K562 (cell line): ENCODE measurements around the gene ADAMTS14. TPM values are rescaled to one million over a fixed set of nuclear protein-coding genes. Genes with fewer than 3 reads are reported as not detected.

ENCODE experiments used
- ATAC-seq: fragments of 200-7000 bp; cut with Tn5 transposase; 3 replicates; pipeline ENCODE4 v1.9.1; 2020; ENCODE audit warnings: moderate library complexity
- BruUV-seq: library from RNA; stranded (reverse); fragments of 400-500 nt; replicated peaks from 2 replicates; lab custom pipeline; 2021; lab: Mats Ljungman, UMichigan
- CTCF ChIA-PET: fragments of 300-600 bp; formaldehyde crosslinking; extraction: SDS; loops from one replicate; lab custom pipeline; 2021; ENCODE audit warnings: low intra/inter-chr PET ratio; lab: Yijun Ruan, JAX
- POLR2A ChIA-PET: fragments of 300-600, 350-650 bp; sonication (Branson Sonifier 250); formaldehyde crosslinking; extraction: SDS; loops from one replicate; lab custom pipeline; 2021; ENCODE audit warnings: antibody characterized with exemption, inconsistent platforms; lab: Yijun Ruan, JAX
- DNase-seq, 4 experiments: peaks; one replicate each; pipeline versions ENCODE4 v3.0.0 to v3.0.0-alpha.2; 2011 to 2018; ENCODE audit warnings: low spot score in 3 of 4, mixed read lengths in 3 of 4; ENCODE audit errors: extremely low read depth in 1 of 4
- FAIRE-seq: peaks from 2 replicates; lab custom pipeline; 2011; peaks lifted over from hg19 to GRCh38; lab: Jason Lieb, UNC
- H2AFZ ChIP-seq: 2 replicates; pipeline ENCODE4 v1.6.0; 2011; ENCODE audit warnings: low read depth, low read length, control low read depth, inconsistent platforms
- H3K27ac ChIP-seq: fragments of 200-600 bp; 3 replicates; pipeline ENCODE4 v1.8.0; 2011; ENCODE audit warnings: low read depth, mild to moderate bottlenecking, control low read depth, inconsistent platforms, low read length, moderate library complexity, mixed read lengths; ENCODE audit errors: extremely low read depth
- H3K27me3 ChIP-seq, 2 experiments: fragments of 300-600 bp in 1 of 2; 2 replicates in 1 of 2; 3 replicates in 1 of 2; pipeline versions ENCODE4 v1.6.0 to v1.8.0; 2011; ENCODE audit warnings: inconsistent platforms in 2 of 2, low read length in 2 of 2, mild to moderate bottlenecking in 1 of 2, mixed read lengths in 1 of 2, moderate library complexity in 1 of 2; ENCODE audit not compliant: control insufficient read depth in 2 of 2, insufficient read depth in 2 of 2
- H3K36me3 ChIP-seq: fragments of 300-600 bp; 3 replicates; pipeline ENCODE4 v1.8.0; 2011; ENCODE audit warnings: mild to moderate bottlenecking, low read length, inconsistent platforms; ENCODE audit not compliant: control insufficient read depth, insufficient read depth
- H3K4me1 ChIP-seq, 2 experiments: fragments of 200-600 bp in 1 of 2; replicated peaks in 1 of 2; 2 replicates in 1 of 2; 3 replicates in 1 of 2; pipeline versions ENCODE4 v1.5.1 to v1.8.0; 2011; ENCODE audit warnings: inconsistent platforms in 2 of 2, low read length in 2 of 2, mild to moderate bottlenecking in 1 of 2, mixed read lengths in 1 of 2, moderate library complexity in 1 of 2; ENCODE audit not compliant: control insufficient read depth in 2 of 2, insufficient read depth in 2 of 2
- H3K4me2 ChIP-seq: 2 replicates; pipeline ENCODE4 v1.6.1; 2011; ENCODE audit warnings: low read length, control low read depth, inconsistent platforms, mixed read lengths; ENCODE audit not compliant: insufficient read depth
- H3K4me3 ChIP-seq: fragments of 200-600 bp; sonication (generic), shearing (Covaris generic); 2 replicates; pipeline ENCODE4 v1.5.1; 2016; ENCODE audit warnings: control low read depth, inconsistent platforms
- H3K79me2 ChIP-seq: fragments of 200-600 bp; 3 replicates; pipeline ENCODE4 v1.8.0; 2011; ENCODE audit warnings: low read length, inconsistent platforms; ENCODE audit not compliant: control insufficient read depth, insufficient read depth
- H3K9ac ChIP-seq, 2 experiments: 2 replicates each; pipeline versions ENCODE4 v1.6.0 to v1.6.1; 2011; ENCODE audit warnings: low read depth in 2 of 2, low read length in 2 of 2, control low read depth in 1 of 2, inconsistent platforms in 1 of 2, mild to moderate bottlenecking in 1 of 2, mixed read lengths in 1 of 2; ENCODE audit not compliant: insufficient read depth in 1 of 2
- H3K9me1 ChIP-seq: one replicate; pipeline ENCODE4 v1.6.0; 2011; ENCODE audit warnings: inconsistent platforms, mild to moderate bottlenecking, low read length, moderate library complexity; ENCODE audit not compliant: control insufficient read depth, insufficient read depth
- H3K9me3 ChIP-seq: replicated peaks from 2 replicates; pipeline ENCODE4 v1.5.1; 2011; ENCODE audit warnings: low read depth, low read length, inconsistent platforms; ENCODE audit not compliant: control insufficient read depth, insufficient read depth
- H4K20me1 ChIP-seq: replicated peaks from 2 replicates; pipeline ENCODE4 v1.6.1; 2011; ENCODE audit warnings: low read length, inconsistent platforms, mixed read lengths; ENCODE audit not compliant: control insufficient read depth, insufficient read depth
- ARHGAP35 ChIP-seq: fragments of 450-650 bp; IDR thresholded peaks from 2 replicates; pipeline ENCODE4 v1.6.1; 2018; ENCODE audit not compliant: partially characterized antibody
- BRD4 ChIP-seq: fragments of 200-600 bp; sonication (generic); IDR thresholded peaks from 2 replicates; pipeline ENCODE4 v1.6.1; 2017; ENCODE audit warnings: inconsistent platforms
- CXXC5 ChIP-seq: fragments of 250-450 bp; sonication (Bioruptor Pico); IDR thresholded peaks from 2 replicates; pipeline ENCODE4 v1.8.0; 2022; ENCODE audit warnings: inconsistent platforms, mild to moderate bottlenecking, moderate library complexity
- JUND ChIP-seq, 2 experiments: IDR thresholded peaks; 2 replicates in 1 of 2; 3 replicates in 1 of 2; pipeline ENCODE4 v1.6.1; 2011; ENCODE audit warnings: borderline replicate concordance in 2 of 2, low read depth in 2 of 2, low read length in 2 of 2, improper control_type of control experiment in 1 of 2, missing biosample characterization in 1 of 2, missing genetic modification characterization in 1 of 2, missing genetic modification reagents in 1 of 2
- L3MBTL2 ChIP-seq: fragments of 450-650 bp; IDR thresholded peaks from 2 replicates; pipeline ENCODE4 v1.6.1; 2016; ENCODE audit warnings: mild to moderate bottlenecking, moderate library complexity
- RCOR1 ChIP-seq, 2 experiments: IDR thresholded peaks; 2 replicates each; pipeline ENCODE4 v1.6.1; 2012; ENCODE audit warnings: low read depth in 2 of 2, low read length in 2 of 2, borderline replicate concordance in 1 of 2, improper control_type of control experiment in 1 of 2
- SMAD4 ChIP-seq: fragments of 250-450 bp; sonication (Bioruptor Pico); conservative IDR thresholded peaks from 2 replicates; pipeline ENCODE4 v1.8.0; 2021; ENCODE audit warnings: inconsistent platforms, mild to moderate bottlenecking, moderate library complexity
- SPI1 ChIP-seq: IDR thresholded peaks from 2 replicates; pipeline ENCODE4 v1.6.1; 2011; ENCODE audit warnings: low read depth, low read length, control low read depth, borderline replicate concordance
- WGBS: fragments of 100-300 bp; shearing (Covaris generic); methylation state at CpG from one replicate; pipeline ENCODE4 v1.1.6; 2016; ENCODE audit warnings: low coverage, mixed read lengths; ENCODE audit not compliant: insufficient coverage; ENCODE audit errors: missing lambda C conversion rate; 5-methylcytosine and 5-hydroxymethylcytosine counted together
- in situ Hi-C: fragments of 300-500 bp; cut with MboI; formaldehyde crosslinking; loops from 4 replicates; pipeline ENCODE4 v1.15.0; 2018; ENCODE audit warnings: inconsistent platforms, mixed read lengths
- intact Hi-C: fragments of 100-400 bp; cut with micrococcal nuclease; formaldehyde crosslinking; loops from 2 replicates; pipeline ENCODE4 v1.14.2; 2022
- polyA plus RNA-seq, 8 experiments: library from polyadenylated mRNA; depleted of rRNA in 4 of 8; stranded (reverse) in 5 of 8; unstranded in 3 of 8; fragments of >200 nt; fragmentation: Nextera tagmentation in 2 of 8; fragmentation: Illumina TruSeq in 1 of 8; extraction: Ambion mirVana in 2 of 8; extraction: Trizol in 1 of 8; gene quantifications; 2 replicates each; pipeline versions ENCODE4 v1.2.1 to v1.2.3, GENCODE V29; 2011 to 2014; ENCODE audit warnings: inconsistent platforms in 1 of 8, missing spikeins in 1 of 8
- total RNA-seq, 7 experiments: library from RNA; depleted of rRNA in 6 of 7; stranded (reverse); fragments of >200 nt in 6 of 7; fragmentation: Illumina TruSeq in 2 of 7; extraction: Trizol in 2 of 7; gene quantifications; 2 replicates each; pipeline versions ENCODE4 v1.2.1 to v1.2.3, GENCODE V29; 2011 to 2021; ENCODE audit warnings: low replicate concordance in 1 of 7
- TF ChIP-seq, protein P1 (sequence below): fragments of 250-450 bp; sonication (Bioruptor Pico); IDR thresholded peaks from 2 replicates; pipeline ENCODE4 v1.4.0; 2020; ENCODE audit warnings: mild to moderate bottlenecking, moderate library complexity
- TF ChIP-seq, protein P2 (sequence below): fragments of 250-450 bp; sonication (Bioruptor Pico); IDR thresholded peaks from 2 replicates; pipeline ENCODE4 v1.5.0; 2020; ENCODE audit warnings: mild to moderate bottlenecking, borderline replicate concordance
- TF ChIP-seq, protein P3 (sequence below): fragments of 250-450 bp; sonication (Bioruptor Pico); IDR thresholded peaks from 2 replicates; pipeline ENCODE4 v1.8.0; 2022; ENCODE audit warnings: moderate library complexity, mild to moderate bottlenecking, inconsistent platforms

Gene ADAMTS14
- total and polyA plus RNA-seq, 9 of the 15 experiments (the other 6 are each of a cell fraction or from before 2014, with no cell fraction given): 0.04 to 37.4 (median 15.9) TPM

- TF ChIP-seq, protein P1, sequence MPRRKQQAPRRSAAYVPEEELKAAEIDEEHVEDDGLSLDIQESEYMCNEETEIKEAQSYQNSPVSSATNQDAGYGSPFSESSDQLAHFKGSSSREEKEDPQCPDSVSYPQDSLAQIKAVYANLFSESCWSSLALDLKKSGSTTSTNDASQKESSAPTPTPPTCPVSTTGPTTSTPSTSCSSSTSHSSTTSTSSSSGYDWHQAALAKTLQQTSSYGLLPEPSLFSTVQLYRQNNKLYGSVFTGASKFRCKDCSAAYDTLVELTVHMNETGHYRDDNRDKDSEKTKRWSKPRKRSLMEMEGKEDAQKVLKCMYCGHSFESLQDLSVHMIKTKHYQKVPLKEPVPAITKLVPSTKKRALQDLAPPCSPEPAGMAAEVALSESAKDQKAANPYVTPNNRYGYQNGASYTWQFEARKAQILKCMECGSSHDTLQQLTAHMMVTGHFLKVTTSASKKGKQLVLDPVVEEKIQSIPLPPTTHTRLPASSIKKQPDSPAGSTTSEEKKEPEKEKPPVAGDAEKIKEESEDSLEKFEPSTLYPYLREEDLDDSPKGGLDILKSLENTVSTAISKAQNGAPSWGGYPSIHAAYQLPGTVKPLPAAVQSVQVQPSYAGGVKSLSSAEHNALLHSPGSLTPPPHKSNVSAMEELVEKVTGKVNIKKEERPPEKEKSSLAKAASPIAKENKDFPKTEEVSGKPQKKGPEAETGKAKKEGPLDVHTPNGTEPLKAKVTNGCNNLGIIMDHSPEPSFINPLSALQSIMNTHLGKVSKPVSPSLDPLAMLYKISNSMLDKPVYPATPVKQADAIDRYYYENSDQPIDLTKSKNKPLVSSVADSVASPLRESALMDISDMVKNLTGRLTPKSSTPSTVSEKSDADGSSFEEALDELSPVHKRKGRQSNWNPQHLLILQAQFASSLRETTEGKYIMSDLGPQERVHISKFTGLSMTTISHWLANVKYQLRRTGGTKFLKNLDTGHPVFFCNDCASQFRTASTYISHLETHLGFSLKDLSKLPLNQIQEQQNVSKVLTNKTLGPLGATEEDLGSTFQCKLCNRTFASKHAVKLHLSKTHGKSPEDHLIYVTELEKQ (CRISPR knock-in tag): no peak
- TF ChIP-seq, all 486 proteins: peak for 7
Measured at GRCh38 chr10:70743879-70744278, 71.6 kb downstream of the ADAMTS14 start (continued).

DNA sequence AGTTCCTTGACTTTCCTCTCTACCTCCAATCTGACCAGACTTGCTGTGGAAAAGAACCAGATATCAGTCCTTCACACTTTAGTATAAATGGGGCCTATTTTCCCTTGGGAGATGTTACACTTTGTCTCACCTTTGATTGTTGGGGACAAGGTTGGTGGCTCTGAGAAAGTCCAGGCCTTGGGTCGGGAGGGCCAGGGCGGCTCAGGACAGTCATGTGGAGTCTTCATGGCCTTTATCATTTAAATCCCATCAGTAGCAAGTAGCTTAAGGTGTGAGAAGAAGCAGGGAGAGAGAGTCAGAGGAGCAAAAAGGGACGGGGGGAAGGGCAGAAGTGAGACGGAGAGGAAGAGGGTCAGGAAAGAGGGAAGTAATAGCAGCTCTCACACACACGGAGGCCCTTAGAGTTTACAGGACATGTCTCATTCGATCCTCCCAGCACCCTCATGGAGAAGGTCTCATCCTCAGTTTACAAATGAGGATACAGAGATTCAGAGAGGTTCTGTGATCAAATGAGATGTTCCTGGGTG lies 72.4 kb downstream of the ADAMTS14 start:
- Histone ChIP-seq H3K27ac (peak overlapping the region; percentile 54), H3K79me2 (peaks cover 41% of the 10 kb centered on the region), H2AFZ (peak overlapping the region; percentile 35; the same call in 1 of the 2 replicates), H3K27me3 (no peaks in the 10 kb centered on the region), H3K36me3 (peaks cover 82% of the 10 kb centered on the region), H3K9ac (peak overlapping the region; percentile 60 to 79), H3K9me3 (no peaks in the 10 kb centered on the region), H4K20me1 (no peaks in the 10 kb centered on the region), H3K4me3 (0 out of 2 replicates have a peak overlapping the region, but pooled peaks have one; percentile 5), H3K4me2 (peak overlapping the region; percentile 24; the same call in 1 of the 2 replicates), H3K4me1 (peaks cover 46 to 57% of the 10 kb centered on the region in 2 experiments), H3K9me1 (no peaks in the 10 kb centered on the region)
- peak in 1 of 4 experiments; percentile 42 for DNase-seq
- no TSS peak for BruUV-seq
- POLR2A ChIA-PET: interaction anchor here (0.6 to 1.1 kb wide), 2 partner anchors 8 to 11 kb away, joined by 3 read pairs; no protein-coding TSS in a partner anchor
- CTCF ChIA-PET: no interaction called here
- no peak; the same call in 2 of the 3 replicates for ATAC-seq
- WGBS: 19% methylated on average over 6 of the region's 6 CpGs
- intact Hi-C loops (no loop called here), in situ Hi-C loops (loop anchor here (5.0 kb wide), 1 partner anchor 122 kb away; no protein-coding TSS in a partner anchor)
- peak; percentile 26 for FAIRE-seq
- TF ChIP-seq, protein P2, sequence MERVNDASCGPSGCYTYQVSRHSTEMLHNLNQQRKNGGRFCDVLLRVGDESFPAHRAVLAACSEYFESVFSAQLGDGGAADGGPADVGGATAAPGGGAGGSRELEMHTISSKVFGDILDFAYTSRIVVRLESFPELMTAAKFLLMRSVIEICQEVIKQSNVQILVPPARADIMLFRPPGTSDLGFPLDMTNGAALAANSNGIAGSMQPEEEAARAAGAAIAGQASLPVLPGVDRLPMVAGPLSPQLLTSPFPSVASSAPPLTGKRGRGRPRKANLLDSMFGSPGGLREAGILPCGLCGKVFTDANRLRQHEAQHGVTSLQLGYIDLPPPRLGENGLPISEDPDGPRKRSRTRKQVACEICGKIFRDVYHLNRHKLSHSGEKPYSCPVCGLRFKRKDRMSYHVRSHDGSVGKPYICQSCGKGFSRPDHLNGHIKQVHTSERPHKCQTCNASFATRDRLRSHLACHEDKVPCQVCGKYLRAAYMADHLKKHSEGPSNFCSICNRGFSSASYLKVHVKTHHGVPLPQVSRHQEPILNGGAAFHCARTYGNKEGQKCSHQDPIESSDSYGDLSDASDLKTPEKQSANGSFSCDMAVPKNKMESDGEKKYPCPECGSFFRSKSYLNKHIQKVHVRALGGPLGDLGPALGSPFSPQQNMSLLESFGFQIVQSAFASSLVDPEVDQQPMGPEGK (CRISPR knock-in tag): no peak
- TF ChIP-seq SMAD4 (peak; percentile 50), SPI1 (peak; percentile 58; the same call in 1 of the 2 replicates), CXXC5 (CRISPR knock-in tag) (peak; percentile 49; the same call in 1 of the 2 replicates), RCOR1 (IDR thresholded peaks at IDR 0.05; ENCODE audit: borderline replicate concordance in 1 of 2, low read depth in 2 of 2, low read length in 2 of 2) (no peak), BRD4 (0 out of 2 replicates have a peak, but pooled peaks have one; percentile 51), L3MBTL2 (0 out of 2 replicates have a peak, but pooled peaks have one; percentile 31), ARHGAP35 (no peak), JUND (IDR thresholded peaks at IDR 0.05; ENCODE audit: borderline replicate concordance, low read depth, low read length) (no peak), JUND (tag; IDR thresholded peaks at IDR 0.05; ENCODE audit: borderline replicate concordance, low read depth, low read length) (peak; percentile 4; the same call in 1 of the 3 replicates)
- TF ChIP-seq, protein P3, sequence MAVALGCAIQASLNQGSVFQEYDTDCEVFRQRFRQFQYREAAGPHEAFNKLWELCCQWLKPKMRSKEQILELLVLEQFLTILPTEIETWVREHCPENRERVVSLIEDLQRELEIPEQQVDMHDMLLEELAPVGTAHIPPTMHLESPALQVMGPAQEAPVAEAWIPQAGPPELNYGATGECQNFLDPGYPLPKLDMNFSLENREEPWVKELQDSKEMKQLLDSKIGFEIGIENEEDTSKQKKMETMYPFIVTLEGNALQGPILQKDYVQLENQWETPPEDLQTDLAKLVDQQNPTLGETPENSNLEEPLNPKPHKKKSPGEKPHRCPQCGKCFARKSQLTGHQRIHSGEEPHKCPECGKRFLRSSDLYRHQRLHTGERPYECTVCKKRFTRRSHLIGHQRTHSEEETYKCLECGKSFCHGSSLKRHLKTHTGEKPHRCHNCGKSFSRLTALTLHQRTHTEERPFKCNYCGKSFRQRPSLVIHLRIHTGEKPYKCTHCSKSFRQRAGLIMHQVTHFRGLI: 0 out of 2 replicates have a peak, but pooled peaks have one; percentile 9
